ENCODE measurements around the gene FASTK. TPM values are rescaled to one million over a fixed set of nuclear protein-coding genes. Genes with fewer than 3 reads are reported as not detected.

Gene FASTK
- total RNA-seq, 1 donor from 2014 or later, result 54.2 TPM

- no peaks in the 10 kb centered on the region for H3K4me1 ChIP-seq
- DNase-seq (no peak), ATAC-seq (no peak)
- intact Hi-C loops (cut with DNase I), result no loop called here
- no peak for TF ChIP-seq CTCF (IDR thresholded peaks at IDR 0.05)
- no peaks in the 10 kb centered on the region for H3K27me3 ChIP-seq
- no peak overlapping the region for H3K4me3 ChIP-seq
- H3K9me3 ChIP-seq, result no peaks in the 10 kb centered on the region
- peaks cover 100% of the 10 kb centered on the region for H3K36me3 ChIP-seq
- no peak overlapping the region for H3K27ac ChIP-seq
Observed at GRCh38 chr7:151069841-151070573, 10.6 kb downstream of the FASTK start.

GRCh38 chr7:151068069-151068773, 12.4 kb downstream of the FASTK start:
- Histone ChIP-seq H3K36me3 (peaks cover 94% of the 10 kb centered on the region), H3K27ac (no peak overlapping the region), H3K4me3 (no peak overlapping the region), H3K4me1 (no peaks in the 10 kb centered on the region), H3K27me3 (no peaks in the 10 kb centered on the region), H3K9me3 (no peaks in the 10 kb centered on the region)
- intact Hi-C loops (cut with DNase I), result no loop called here
- no peak for DNase-seq
- no peak for TF ChIP-seq CTCF (IDR thresholded peaks at IDR 0.05)
- ATAC-seq, result no peak

GRCh38 chr7:151066273-151066974, 14.2 kb downstream of the FASTK start:
- peaks cover 6% of the 10 kb centered on the region for H3K4me1 ChIP-seq
- DNase-seq (no peak), ATAC-seq (no peak)
- no peak for TF ChIP-seq CTCF (IDR thresholded peaks at IDR 0.05)
- no peak overlapping the region for H3K4me3 ChIP-seq
- no peaks in the 10 kb centered on the region for H3K9me3 ChIP-seq
- H3K27me3 ChIP-seq, result no peaks in the 10 kb centered on the region
- peaks cover 76% of the 10 kb centered on the region for H3K36me3 ChIP-seq
- intact Hi-C loops (cut with DNase I), result no loop called here
- no peak overlapping the region for H3K27ac ChIP-seq

- H3K36me3 ChIP-seq, result peaks cover 67% of the 10 kb centered on the region
- peaks cover 15% of the 10 kb centered on the region for H3K4me1 ChIP-seq
- H3K27me3 ChIP-seq, result no peaks in the 10 kb centered on the region
- intact Hi-C loops (cut with DNase I), result no loop called here
- no peak overlapping the region for H3K27ac ChIP-seq
- ATAC-seq, result no peak
- no peak for TF ChIP-seq CTCF (IDR thresholded peaks at IDR 0.05)
- DNase-seq, result no peak
- H3K4me3 ChIP-seq, result no peak overlapping the region
- H3K9me3 ChIP-seq, result no peaks in the 10 kb centered on the region
Observed at GRCh38 chr7:151065516-151065915, 15.1 kb downstream of the FASTK start.

- no peaks in the 10 kb centered on the region for H3K27me3 ChIP-seq
- no peak for DNase-seq
- H3K9me3 ChIP-seq, result no peaks in the 10 kb centered on the region
- no peak overlapping the region for H3K27ac ChIP-seq
- ATAC-seq, result no peak
- H3K4me1 ChIP-seq, result peaks cover 19% of the 10 kb centered on the region
- H3K4me3 ChIP-seq, result no peak overlapping the region
- intact Hi-C loops (cut with DNase I), result no loop called here
- TF ChIP-seq CTCF (IDR thresholded peaks at IDR 0.05), result no peak
- peaks cover 62% of the 10 kb centered on the region for H3K36me3 ChIP-seq
Observed at GRCh38 chr7:151064993-151065392, 15.6 kb downstream of the FASTK start.

Measured in upper lobe of right lung (tissue), 1 donor.